Measurements from ENCODE around the gene PAQR4.

DNA sequence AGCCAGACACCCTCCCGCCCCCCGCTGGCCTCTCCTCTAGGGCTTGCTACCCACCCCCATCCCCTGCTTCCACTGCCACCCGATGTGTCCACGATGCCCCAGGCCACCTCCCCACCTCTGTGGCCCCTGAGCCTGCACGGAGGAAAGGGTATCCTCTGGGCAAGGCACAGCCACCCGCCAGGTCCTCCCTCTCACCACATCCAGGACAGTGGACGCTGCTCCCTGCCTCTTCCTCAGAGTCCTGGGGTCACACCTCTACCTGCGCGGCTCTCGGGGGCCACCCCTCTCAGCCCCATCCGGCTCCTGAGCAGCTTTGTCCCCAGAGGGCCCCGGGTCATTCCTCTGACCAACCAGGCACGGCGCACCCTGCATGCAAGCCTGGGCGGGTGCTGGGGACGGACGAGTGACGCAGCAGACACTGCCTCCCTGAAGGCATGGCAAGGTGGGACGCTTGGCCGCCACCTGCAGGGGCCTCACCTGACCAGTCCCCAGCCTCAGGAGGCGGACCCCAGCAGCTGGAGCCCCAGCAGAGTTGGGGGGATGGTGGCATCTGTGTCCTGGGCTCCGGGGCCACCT lies 32.6 kb upstream of the PAQR4 start:
- TF ChIP-seq, protein P1, sequence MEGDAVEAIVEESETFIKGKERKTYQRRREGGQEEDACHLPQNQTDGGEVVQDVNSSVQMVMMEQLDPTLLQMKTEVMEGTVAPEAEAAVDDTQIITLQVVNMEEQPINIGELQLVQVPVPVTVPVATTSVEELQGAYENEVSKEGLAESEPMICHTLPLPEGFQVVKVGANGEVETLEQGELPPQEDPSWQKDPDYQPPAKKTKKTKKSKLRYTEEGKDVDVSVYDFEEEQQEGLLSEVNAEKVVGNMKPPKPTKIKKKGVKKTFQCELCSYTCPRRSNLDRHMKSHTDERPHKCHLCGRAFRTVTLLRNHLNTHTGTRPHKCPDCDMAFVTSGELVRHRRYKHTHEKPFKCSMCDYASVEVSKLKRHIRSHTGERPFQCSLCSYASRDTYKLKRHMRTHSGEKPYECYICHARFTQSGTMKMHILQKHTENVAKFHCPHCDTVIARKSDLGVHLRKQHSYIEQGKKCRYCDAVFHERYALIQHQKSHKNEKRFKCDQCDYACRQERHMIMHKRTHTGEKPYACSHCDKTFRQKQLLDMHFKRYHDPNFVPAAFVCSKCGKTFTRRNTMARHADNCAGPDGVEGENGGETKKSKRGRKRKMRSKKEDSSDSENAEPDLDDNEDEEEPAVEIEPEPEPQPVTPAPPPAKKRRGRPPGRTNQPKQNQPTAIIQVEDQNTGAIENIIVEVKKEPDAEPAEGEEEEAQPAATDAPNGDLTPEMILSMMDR (IDR thresholded peaks at IDR 0.05 in 4 of 5, conservative IDR thresholded peaks at IDR 0.05 in 1 of 5): no peak
- TF ChIP-seq POLR2A (IDR thresholded peaks at IDR 0.05): no peak

Measured in gastrocnemius medialis (tissue), 4 donors.